Vagina (tissue), 2 donors: Measurements from ENCODE around the gene LIPG.

Experiments used
- POLR2AphosphoS5 ChIP-seq, 2 donors: sonication (generic); formaldehyde crosslinking; IDR thresholded peaks; one replicate each; pipeline ENCODE4 v1.9.0; 2017; ENCODE audit warnings: antibody characterized with exemption in 2 of 2, mild to moderate bottlenecking in 2 of 2, low read depth in 1 of 2; ENCODE audit not compliant: insufficient read depth in 1 of 2
- TF ChIP-seq, protein P1 (sequence below), 3 experiments: fragments of 450-650 bp in 2 of 3; fragments of 200-600 bp in 1 of 3; sonication (generic) in 1 of 3; IDR thresholded peaks; one replicate each; pipeline ENCODE4 v1.5.1; 2017 to 2019; ENCODE audit warnings: antibody characterized with exemption in 3 of 3, mild to moderate bottlenecking in 2 of 3, moderate library complexity in 2 of 3

DNA sequence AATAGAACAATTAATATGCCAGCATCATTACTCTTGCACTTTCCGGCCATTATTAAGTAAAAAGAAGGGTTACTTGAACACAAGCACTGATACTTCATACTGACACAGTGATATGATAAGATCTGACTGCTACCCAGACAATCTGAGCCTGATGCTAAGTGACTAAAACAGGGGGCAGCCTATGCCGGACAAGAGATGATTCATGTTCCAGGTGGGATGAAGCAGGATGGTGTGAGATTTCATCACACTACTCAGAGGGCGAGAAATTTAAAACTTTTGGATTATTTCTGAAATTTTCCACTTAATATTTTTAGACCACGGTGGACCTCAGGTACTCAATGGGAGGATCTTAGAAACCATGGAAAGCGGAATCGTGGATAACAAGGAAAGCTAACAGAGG, 61.7 kb downstream of the LIPG start:
- TF ChIP-seq, protein P1, sequence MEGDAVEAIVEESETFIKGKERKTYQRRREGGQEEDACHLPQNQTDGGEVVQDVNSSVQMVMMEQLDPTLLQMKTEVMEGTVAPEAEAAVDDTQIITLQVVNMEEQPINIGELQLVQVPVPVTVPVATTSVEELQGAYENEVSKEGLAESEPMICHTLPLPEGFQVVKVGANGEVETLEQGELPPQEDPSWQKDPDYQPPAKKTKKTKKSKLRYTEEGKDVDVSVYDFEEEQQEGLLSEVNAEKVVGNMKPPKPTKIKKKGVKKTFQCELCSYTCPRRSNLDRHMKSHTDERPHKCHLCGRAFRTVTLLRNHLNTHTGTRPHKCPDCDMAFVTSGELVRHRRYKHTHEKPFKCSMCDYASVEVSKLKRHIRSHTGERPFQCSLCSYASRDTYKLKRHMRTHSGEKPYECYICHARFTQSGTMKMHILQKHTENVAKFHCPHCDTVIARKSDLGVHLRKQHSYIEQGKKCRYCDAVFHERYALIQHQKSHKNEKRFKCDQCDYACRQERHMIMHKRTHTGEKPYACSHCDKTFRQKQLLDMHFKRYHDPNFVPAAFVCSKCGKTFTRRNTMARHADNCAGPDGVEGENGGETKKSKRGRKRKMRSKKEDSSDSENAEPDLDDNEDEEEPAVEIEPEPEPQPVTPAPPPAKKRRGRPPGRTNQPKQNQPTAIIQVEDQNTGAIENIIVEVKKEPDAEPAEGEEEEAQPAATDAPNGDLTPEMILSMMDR (IDR thresholded peaks at IDR 0.05), result no peak
- TF ChIP-seq POLR2AphosphoS5 (IDR thresholded peaks at IDR 0.05; ENCODE audit: insufficient read depth in 1 of 2, low read depth in 1 of 2), result no peak
